Measurements from ENCODE around the gene PLEKHG2. TPM values are rescaled to one million over a fixed set of nuclear protein-coding genes. Genes with fewer than 3 reads are reported as not detected.

Gene PLEKHG2
- total and polyA plus RNA-seq, 10 donors = 8.9 to 107 (median 35.2) TPM

GRCh38 chr19:39424934-39425333, 12.5 kb downstream of the PLEKHG2 start:
- WGBS, 5 donors = 81 to 88% (median 85%) methylated on average over 8 to 16 of the region's 16 CpGs; no CpG with 5 or more reads in 1 of the 5 donors
- peak; percentile 55 for DNase-seq
- H3K36me3 ChIP-seq = peaks cover 0 to 58% (median 42%) of the 10 kb centered on the region in 6 donors
- no peak overlapping the region for H3K27ac ChIP-seq
- peaks cover 0 to 23% (median 6%) of the 10 kb centered on the region in 6 donors for H3K4me1 ChIP-seq
- intact Hi-C loops (cut with DNase I; ENCODE audit: low total_unique reads) = no loop called here
- no peak overlapping the region for H3K4me3 ChIP-seq
- no peaks in the 10 kb centered on the region for H3K9me3 ChIP-seq
- no peaks in the 10 kb centered on the region for H3K27me3 ChIP-seq (replicated peaks in 1 of 7)
- TF ChIP-seq CTCF (IDR thresholded peaks at IDR 0.05 in 8 of 11, conservative IDR thresholded peaks at IDR 0.05 in 3 of 11) = no peak
- TF ChIP-seq POLR2AphosphoS5 (IDR thresholded peaks at IDR 0.05) = peak in 1 of 3 donors; percentile 68

GRCh38 chr19:39425744-39426143, 13.3 kb downstream of the PLEKHG2 start:
- no peak for TF ChIP-seq POLR2A (IDR thresholded peaks at IDR 0.05)
- no peak for TF ChIP-seq POLR2AphosphoS5 (IDR thresholded peaks at IDR 0.05)
- no peak for TF ChIP-seq CTCF (IDR thresholded peaks at IDR 0.05 in 8 of 11, conservative IDR thresholded peaks at IDR 0.05 in 3 of 11)
- no peaks in the 10 kb centered on the region for H3K27me3 ChIP-seq (replicated peaks in 1 of 7)
- no peak for DNase-seq
- WGBS, 5 donors = 82 to 98% (median 94%) methylated on average over 7 of the region's 7 CpGs
- H3K9me3 ChIP-seq = no peaks in the 10 kb centered on the region
- no peak overlapping the region for H3K27ac ChIP-seq
- peaks cover 0 to 50% (median 36%) of the 10 kb centered on the region in 6 donors for H3K36me3 ChIP-seq
- intact Hi-C loops (cut with DNase I; ENCODE audit: low total_unique reads) = no loop called here
- H3K4me3 ChIP-seq = no peak overlapping the region
- H3K4me1 ChIP-seq = peaks cover 0 to 31% (median 8%) of the 10 kb centered on the region in 6 donors

GRCh38 chr19:39426170-39426569, 13.7 kb downstream of the PLEKHG2 start:
- no peak overlapping the region for H3K27ac ChIP-seq
- TF ChIP-seq CTCF (IDR thresholded peaks at IDR 0.05 in 8 of 11, conservative IDR thresholded peaks at IDR 0.05 in 3 of 11) = no peak
- TF ChIP-seq POLR2A (IDR thresholded peaks at IDR 0.05) = no peak
- no peak for TF ChIP-seq POLR2AphosphoS5 (IDR thresholded peaks at IDR 0.05)
- H3K27me3 ChIP-seq (replicated peaks in 1 of 7) = no peaks in the 10 kb centered on the region
- H3K9me3 ChIP-seq = no peaks in the 10 kb centered on the region
- no peak for DNase-seq
- no peak overlapping the region for H3K4me3 ChIP-seq
- 68 to 84% (median 74%) methylated on average over 5 of the region's 5 CpGs for WGBS, 5 donors
- intact Hi-C loops (cut with DNase I; ENCODE audit: low total_unique reads) = no loop called here
- H3K36me3 ChIP-seq = peaks cover 0 to 49% (median 32%) of the 10 kb centered on the region in 6 donors
- H3K4me1 ChIP-seq = peaks cover 0 to 35% (median 13%) of the 10 kb centered on the region in 6 donors

GRCh38 chr19:39427707-39428106, 15.2 kb downstream of the PLEKHG2 start:
- H3K4me3 ChIP-seq = no peak overlapping the region
- 89 to 94% (median 90%) methylated on average over 10 to 11 of the region's 11 CpGs for WGBS, 5 donors
- H3K27me3 ChIP-seq (replicated peaks in 1 of 7) = no peaks in the 10 kb centered on the region
- DNase-seq = no peak
- no peaks in the 10 kb centered on the region for H3K9me3 ChIP-seq
- no peak for TF ChIP-seq CTCF (IDR thresholded peaks at IDR 0.05 in 8 of 11, conservative IDR thresholded peaks at IDR 0.05 in 3 of 11)
- TF ChIP-seq POLR2A (IDR thresholded peaks at IDR 0.05) = no peak
- TF ChIP-seq POLR2AphosphoS5 (IDR thresholded peaks at IDR 0.05) = no peak
- H3K4me1 ChIP-seq = peaks cover 0 to 48% (median 20%) of the 10 kb centered on the region in 6 donors
- peak overlapping the region in 3 of 8 donors; percentile 64 to 86 (median 72) for H3K27ac ChIP-seq
- intact Hi-C loops (cut with DNase I; ENCODE audit: low total_unique reads) = no loop called here
- peaks cover 0 to 49% (median 28%) of the 10 kb centered on the region in 6 donors for H3K36me3 ChIP-seq

All from spleen (tissue), 11 donors.